GM23338 (cell line): ENCODE measurements around the gene SLC38A10. TPM values are rescaled to one million over a fixed set of nuclear protein-coding genes. Genes with fewer than 3 reads are reported as not detected.

Experiments
- ATAC-seq: fragments of 200-7000 bp; cut with Tn5 transposase; 3 replicates; pipeline ENCODE4 v1.9.1; 2020
- DNase-seq: peaks from one replicate; pipeline ENCODE4 v3.0.0-alpha.2; 2015; ENCODE audit warnings: low spot score
- H2AFZ ChIP-seq: fragments of 200-600 bp; sonication (generic); 2 replicates; pipeline ENCODE4 v1.8.0; 2016; ENCODE audit warnings: antibody characterized with exemption, mild to moderate bottlenecking, moderate library complexity
- H3F3A ChIP-seq: fragments of 200-600 bp; sonication (generic); replicated peaks from 2 replicates; pipeline ENCODE4 v1.8.0; 2017; ENCODE audit warnings: antibody characterized with exemption, mixed run types, low read depth
- H3K27ac ChIP-seq: fragments of 200-600 bp; sonication (generic); 2 replicates; pipeline ENCODE4 v1.6.1; 2016; ENCODE audit warnings: low read depth
- H3K27me3 ChIP-seq: fragments of 200-600 bp; sonication (generic); 2 replicates; pipeline ENCODE4 v1.8.0; 2016; ENCODE audit warnings: mild to moderate bottlenecking, mixed run types, moderate library complexity; ENCODE audit not compliant: insufficient read depth
- H3K36me3 ChIP-seq: fragments of 200-600 bp; sonication (generic); 2 replicates; pipeline ENCODE4 v1.8.0; 2016; ENCODE audit warnings: mild to moderate bottlenecking; ENCODE audit not compliant: insufficient read depth
- H3K4me1 ChIP-seq: fragments of 200-600 bp; sonication (generic); 2 replicates; pipeline ENCODE4 v1.8.0; 2016; ENCODE audit warnings: mild to moderate bottlenecking, moderate library complexity; ENCODE audit not compliant: insufficient read depth
- H3K4me2 ChIP-seq: fragments of 200-600 bp; sonication (generic); 2 replicates; pipeline ENCODE4 v1.7.1; 2017; ENCODE audit warnings: mixed run types
- H3K4me3 ChIP-seq: fragments of 200-600 bp; sonication (generic); 2 replicates; pipeline ENCODE4 v1.6.1; 2016; ENCODE audit warnings: mixed run types
- H3K79me2 ChIP-seq: fragments of 200-600 bp; sonication (generic); replicated peaks from 2 replicates; pipeline ENCODE4 v1.8.0; 2017; ENCODE audit warnings: mild to moderate bottlenecking; ENCODE audit not compliant: insufficient read depth
- H3K9me2 ChIP-seq: fragments of 200-600 bp; sonication (generic); 2 replicates; pipeline ENCODE4 v1.8.0; 2017; ENCODE audit not compliant: insufficient read depth
- H4K20me1 ChIP-seq: fragments of 200-600 bp; sonication (generic); replicated peaks from 2 replicates; pipeline ENCODE4 v1.8.0; 2017; ENCODE audit warnings: mild to moderate bottlenecking; ENCODE audit not compliant: insufficient read depth
- H3K27ac Mint-ChIP-seq: 2 replicates; pipeline ENCODE4 v1.8.0; 2020; ENCODE audit warnings: inconsistent platforms, mild to moderate bottlenecking, moderate library complexity, mixed read lengths
- H3K27me3 Mint-ChIP-seq: 3 replicates; pipeline ENCODE4 v1.8.0; 2022; ENCODE audit warnings: low read depth, mild to moderate bottlenecking, moderate library complexity, mixed read lengths, inconsistent platforms; ENCODE audit not compliant: insufficient read depth, poor library complexity
- H3K36me3 Mint-ChIP-seq: 3 replicates; pipeline ENCODE4 v1.8.0; 2021; ENCODE audit warnings: low read depth, mild to moderate bottlenecking, inconsistent platforms, moderate library complexity, mixed read lengths
- H3K4me1 Mint-ChIP-seq: 3 replicates; pipeline ENCODE4 v1.8.0; 2020; ENCODE audit warnings: mild to moderate bottlenecking, inconsistent platforms, mixed read lengths
- H3K4me3 Mint-ChIP-seq: 3 replicates; pipeline ENCODE4 v1.8.0; 2021; ENCODE audit warnings: moderate library complexity, mild to moderate bottlenecking, inconsistent platforms, mixed read lengths
- H3K9me3 Mint-ChIP-seq: 3 replicates; pipeline ENCODE4 v1.8.0; 2020; ENCODE audit warnings: moderate library complexity, mild to moderate bottlenecking, inconsistent platforms, mixed read lengths
- CREB1 ChIP-seq: fragments of 250-450 bp; sonication (Bioruptor Pico); IDR thresholded peaks from 2 replicates; pipeline ENCODE4 v1.5.0; 2020; ENCODE audit warnings: low read depth, mild to moderate bottlenecking, moderate library complexity
- EZH2 ChIP-seq: fragments of 200-600 bp; sonication (generic); IDR thresholded peaks from one replicate; pipeline ENCODE4 v1.8.0; 2017; ENCODE audit warnings: antibody characterized with exemption, mild to moderate bottlenecking, low read depth; ENCODE audit not compliant: unreplicated experiment
- JUNB ChIP-seq: IDR thresholded peaks from one replicate; pipeline ENCODE4 v1.6.1; 2016; ENCODE audit warnings: antibody characterized with exemption; ENCODE audit not compliant: unreplicated experiment
- NANOG ChIP-seq: IDR thresholded peaks from 2 replicates; pipeline ENCODE4 v1.6.1; 2016; ENCODE audit warnings: antibody characterized with exemption, borderline replicate concordance
- POLR2AphosphoS5 ChIP-seq: IDR thresholded peaks from 2 replicates; pipeline ENCODE4 v1.6.1; 2016; ENCODE audit warnings: antibody characterized with exemption, low read depth
- REST ChIP-seq: IDR thresholded peaks from one replicate; pipeline ENCODE4 v1.6.1; 2018; ENCODE audit warnings: antibody characterized with exemption; ENCODE audit not compliant: unreplicated experiment
- ZNF331 ChIP-seq: fragments of 250-450 bp; sonication (Bioruptor Pico); IDR thresholded peaks from 2 replicates; pipeline ENCODE4 v1.5.0; 2020; ENCODE audit warnings: low read depth, mild to moderate bottlenecking, moderate library complexity
- polyA plus RNA-seq: library from polyadenylated mRNA; unstranded; fragments of >200 nt; fragmentation: Nextera tagmentation; extraction: Ambion mirVana; gene quantifications from 2 replicates; pipeline ENCODE4 v1.2.1, GENCODE V29; 2016
- total RNA-seq: library from RNA; depleted of rRNA; stranded (reverse); fragments of >200 nt; shearing (Covaris generic); gene quantifications from 2 replicates; pipeline ENCODE4 v1.2.3, GENCODE V29; 2014
- TF ChIP-seq, protein P1 (sequence below), 2 experiments: fragments of 200-600 bp in 1 of 2; sonication (generic) in 1 of 2; conservative IDR thresholded peaks; 2 replicates each; pipeline versions ENCODE4 v1.5.1 to v1.6.1; 2016 to 2017; ENCODE audit warnings: antibody characterized with exemption in 2 of 2, low read depth in 2 of 2, mild to moderate bottlenecking in 2 of 2, moderate library complexity in 1 of 2
- TF ChIP-seq, protein P2 (sequence below): IDR thresholded peaks from 2 replicates; pipeline ENCODE4 v1.6.1; 2016; ENCODE audit warnings: antibody characterized with exemption

Gene SLC38A10
- total and polyA plus RNA-seq, 2 experiments from 2014 or later: 17.1 to 55.8 TPM

DNA sequence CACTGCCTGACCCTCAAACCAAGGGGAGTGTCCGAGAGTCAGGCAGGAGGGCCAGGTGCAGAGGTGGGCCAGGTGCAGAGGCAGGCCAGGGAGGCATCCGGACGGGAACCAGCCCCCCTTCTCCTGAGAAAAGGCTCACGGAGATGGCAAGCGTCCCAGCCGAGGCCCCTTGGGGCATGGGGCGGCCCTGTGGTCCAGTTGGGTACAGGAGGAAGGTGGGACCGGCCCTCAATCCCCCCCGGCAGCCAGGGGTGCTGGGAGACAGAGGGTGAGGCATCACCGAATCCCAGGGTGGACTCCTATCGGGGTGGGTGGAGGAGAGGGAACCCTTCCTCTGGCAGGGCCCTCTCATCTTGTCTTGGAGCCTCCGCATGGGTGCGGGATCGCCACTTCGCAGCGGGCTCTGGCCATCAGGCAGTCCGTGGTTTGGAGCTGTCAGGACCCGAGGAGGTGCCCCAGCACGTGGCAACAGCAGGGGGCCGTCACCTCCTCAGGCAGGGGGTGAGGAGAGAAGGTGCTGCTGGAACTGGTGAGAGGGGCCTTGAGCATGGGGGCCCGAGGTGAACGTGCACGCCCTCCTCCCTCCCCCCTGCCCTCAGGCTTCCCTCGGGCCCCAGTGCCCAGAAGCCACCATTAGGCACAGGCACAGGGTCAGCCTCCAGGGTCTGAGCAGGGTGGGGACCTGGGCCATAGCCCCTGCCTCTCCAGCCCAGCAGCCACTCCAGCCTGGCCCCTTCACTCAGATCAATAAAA is 38.7 kb upstream of the SLC38A10 start:
- no peaks in the 10 kb centered on the region for H3K9me2 ChIP-seq
- no peak overlapping the region for H3K4me3 Mint-ChIP-seq
- no peaks in the 10 kb centered on the region for H3K9me3 Mint-ChIP-seq
- DNase-seq: no peak
- no peak overlapping the region for H3K27ac ChIP-seq
- H3K79me2 ChIP-seq: no peaks in the 10 kb centered on the region
- H3K4me2 ChIP-seq: no peak overlapping the region
- peaks cover 15% of the 10 kb centered on the region for H3K27me3 Mint-ChIP-seq
- H3K4me1 Mint-ChIP-seq: peaks cover 23% of the 10 kb centered on the region
- ATAC-seq: no peak
- H3K4me1 ChIP-seq: peaks cover 4% of the 10 kb centered on the region; the same call in 1 of the 2 replicates
- H3K27ac Mint-ChIP-seq: no peak overlapping the region
- TF ChIP-seq JUNB: no peak
- no peak for TF ChIP-seq REST
- TF ChIP-seq ZNF331: no peak
- no peak for TF ChIP-seq EZH2
- TF ChIP-seq, protein P1, sequence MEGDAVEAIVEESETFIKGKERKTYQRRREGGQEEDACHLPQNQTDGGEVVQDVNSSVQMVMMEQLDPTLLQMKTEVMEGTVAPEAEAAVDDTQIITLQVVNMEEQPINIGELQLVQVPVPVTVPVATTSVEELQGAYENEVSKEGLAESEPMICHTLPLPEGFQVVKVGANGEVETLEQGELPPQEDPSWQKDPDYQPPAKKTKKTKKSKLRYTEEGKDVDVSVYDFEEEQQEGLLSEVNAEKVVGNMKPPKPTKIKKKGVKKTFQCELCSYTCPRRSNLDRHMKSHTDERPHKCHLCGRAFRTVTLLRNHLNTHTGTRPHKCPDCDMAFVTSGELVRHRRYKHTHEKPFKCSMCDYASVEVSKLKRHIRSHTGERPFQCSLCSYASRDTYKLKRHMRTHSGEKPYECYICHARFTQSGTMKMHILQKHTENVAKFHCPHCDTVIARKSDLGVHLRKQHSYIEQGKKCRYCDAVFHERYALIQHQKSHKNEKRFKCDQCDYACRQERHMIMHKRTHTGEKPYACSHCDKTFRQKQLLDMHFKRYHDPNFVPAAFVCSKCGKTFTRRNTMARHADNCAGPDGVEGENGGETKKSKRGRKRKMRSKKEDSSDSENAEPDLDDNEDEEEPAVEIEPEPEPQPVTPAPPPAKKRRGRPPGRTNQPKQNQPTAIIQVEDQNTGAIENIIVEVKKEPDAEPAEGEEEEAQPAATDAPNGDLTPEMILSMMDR (conservative IDR thresholded peaks at IDR 0.05; ENCODE audit: low read depth in 2 of 2): no peak
- TF ChIP-seq POLR2AphosphoS5: no peak
- no peak for TF ChIP-seq CREB1 (CRISPR knock-in tag)
- TF ChIP-seq NANOG: no peak
- TF ChIP-seq, protein P2, sequence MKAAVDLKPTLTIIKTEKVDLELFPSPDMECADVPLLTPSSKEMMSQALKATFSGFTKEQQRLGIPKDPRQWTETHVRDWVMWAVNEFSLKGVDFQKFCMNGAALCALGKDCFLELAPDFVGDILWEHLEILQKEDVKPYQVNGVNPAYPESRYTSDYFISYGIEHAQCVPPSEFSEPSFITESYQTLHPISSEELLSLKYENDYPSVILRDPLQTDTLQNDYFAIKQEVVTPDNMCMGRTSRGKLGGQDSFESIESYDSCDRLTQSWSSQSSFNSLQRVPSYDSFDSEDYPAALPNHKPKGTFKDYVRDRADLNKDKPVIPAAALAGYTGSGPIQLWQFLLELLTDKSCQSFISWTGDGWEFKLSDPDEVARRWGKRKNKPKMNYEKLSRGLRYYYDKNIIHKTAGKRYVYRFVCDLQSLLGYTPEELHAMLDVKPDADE: no peak
- no peak overlapping the region for H2AFZ ChIP-seq
- H3F3A ChIP-seq: no peaks in the 10 kb centered on the region
- no peaks in the 10 kb centered on the region for H3K36me3 ChIP-seq
- H3K27me3 ChIP-seq: no peaks in the 10 kb centered on the region
- no peaks in the 10 kb centered on the region for H3K36me3 Mint-ChIP-seq
- H4K20me1 ChIP-seq: no peaks in the 10 kb centered on the region
- no peak overlapping the region for H3K4me3 ChIP-seq
